Endodermal cell (in vitro differentiated cells): Measurements from ENCODE around the gene EIF2S3. TPM values are rescaled to one million over a fixed set of nuclear protein-coding genes. Genes with fewer than 3 reads are reported as not detected.

Source experiments
- DNase-seq: peaks from one replicate; pipeline ENCODE4 v3.0.0-alpha.2; 2017
- H3K27ac ChIP-seq: 2 replicates; pipeline ENCODE4 v1.5.1; 2013; ENCODE audit warnings: mild to moderate bottlenecking, low read depth, low read length, moderate library complexity
- H3K27me3 ChIP-seq: 2 replicates; pipeline ENCODE4 v1.6.1; 2013; ENCODE audit warnings: mild to moderate bottlenecking, low read length, moderate library complexity; ENCODE audit not compliant: insufficient read depth, control insufficient read depth, poor library complexity, severe bottlenecking
- H3K36me3 ChIP-seq: 2 replicates; pipeline ENCODE4 v1.7.0; 2013; ENCODE audit warnings: mild to moderate bottlenecking, low read length, moderate library complexity; ENCODE audit not compliant: control insufficient read depth, insufficient read depth
- H3K4me1 ChIP-seq: one replicate; pipeline ENCODE4 v1.7.0; 2013; ENCODE audit warnings: low read length; ENCODE audit not compliant: control insufficient read depth, insufficient read depth
- H3K4me3 ChIP-seq: 2 replicates; pipeline ENCODE4 v1.5.1; 2013; ENCODE audit warnings: mild to moderate bottlenecking, low read length, moderate library complexity
- H3K9ac ChIP-seq: 2 replicates; pipeline ENCODE4 v1.6.1; 2013; ENCODE audit warnings: mild to moderate bottlenecking, low read length, moderate library complexity; ENCODE audit not compliant: poor library complexity, severe bottlenecking; ENCODE audit errors: extremely low read depth
- H3K9me3 ChIP-seq: 2 replicates; pipeline ENCODE4 v1.6.1; 2013; ENCODE audit warnings: mild to moderate bottlenecking, low read length, moderate library complexity; ENCODE audit not compliant: control insufficient read depth
- H3K27ac Mint-ChIP-seq: 2 replicates; pipeline ENCODE4 v1.8.0; 2020; ENCODE audit warnings: mixed read lengths
- H3K27me3 Mint-ChIP-seq: 2 replicates; pipeline ENCODE4 v1.8.0; 2021; ENCODE audit warnings: mild to moderate bottlenecking, mixed read lengths; ENCODE audit not compliant: insufficient read depth
- H3K36me3 Mint-ChIP-seq: 2 replicates; pipeline ENCODE4 v1.8.0; 2020; ENCODE audit warnings: low read depth, mixed read lengths
- H3K4me1 Mint-ChIP-seq: 2 replicates; pipeline ENCODE4 v1.8.0; 2020; ENCODE audit warnings: mixed read lengths
- H3K4me3 Mint-ChIP-seq: 2 replicates; pipeline ENCODE4 v1.8.0; 2020; ENCODE audit warnings: mild to moderate bottlenecking, moderate library complexity, mixed read lengths
- H3K9me3 Mint-ChIP-seq: 2 replicates; pipeline ENCODE4 v1.8.0; 2020; ENCODE audit warnings: mild to moderate bottlenecking, mixed read lengths
- WGBS, 2 experiments: methylation state at CpG; one replicate each; pipeline versions ENCODE4 v1.1.5 to v1.1.7; 2013; ENCODE audit warnings: missing lambda C conversion rate in 2 of 2, mixed read lengths in 1 of 2; ENCODE audit not compliant: insufficient coverage in 1 of 2, insufficient read length in 1 of 2; 5-methylcytosine and 5-hydroxymethylcytosine counted together
- total RNA-seq, 2 donors: library from RNA; stranded (reverse); fragmentation: NEBNext Ultra II Directional in 1 of 2; extraction: Animal tissue kit (Norgen Biotek cat#: 25700) in 1 of 2; gene quantifications; 2 replicates in 1 of 2; 3 replicates in 1 of 2; pipeline ENCODE4 v1.2.1, GENCODE V29; 2021
- TF ChIP-seq, protein P1 (sequence below): fragments of 200-600 bp; sonication (generic); conservative IDR thresholded peaks from 2 replicates; pipeline ENCODE4 v1.5.0; 2021; ENCODE audit warnings: antibody characterized with exemption, mild to moderate bottlenecking

The EIF2S3 gene
- total RNA-seq, 2 donors from 2014 or later = 209 to 458 TPM

DNA sequence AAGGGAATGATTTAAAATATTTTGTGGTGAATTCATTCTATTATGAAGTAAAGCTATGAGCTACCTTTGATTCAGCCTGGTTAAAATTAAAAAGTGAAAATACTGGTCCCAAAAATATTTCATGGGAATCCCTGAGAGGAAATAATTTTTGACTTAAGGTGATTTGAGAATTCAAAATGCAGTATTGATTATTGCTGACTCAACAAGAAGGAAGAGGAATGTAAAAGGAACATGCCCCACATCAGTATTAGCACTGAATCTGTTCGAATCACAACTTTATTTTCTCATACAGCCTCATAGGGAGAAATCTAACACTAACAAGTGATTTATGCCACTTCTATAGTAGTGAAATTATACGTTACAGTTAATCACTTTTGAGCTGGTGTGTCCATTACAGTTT lies 27.7 kb downstream of the EIF2S3 start:
- TF ChIP-seq, protein P1, sequence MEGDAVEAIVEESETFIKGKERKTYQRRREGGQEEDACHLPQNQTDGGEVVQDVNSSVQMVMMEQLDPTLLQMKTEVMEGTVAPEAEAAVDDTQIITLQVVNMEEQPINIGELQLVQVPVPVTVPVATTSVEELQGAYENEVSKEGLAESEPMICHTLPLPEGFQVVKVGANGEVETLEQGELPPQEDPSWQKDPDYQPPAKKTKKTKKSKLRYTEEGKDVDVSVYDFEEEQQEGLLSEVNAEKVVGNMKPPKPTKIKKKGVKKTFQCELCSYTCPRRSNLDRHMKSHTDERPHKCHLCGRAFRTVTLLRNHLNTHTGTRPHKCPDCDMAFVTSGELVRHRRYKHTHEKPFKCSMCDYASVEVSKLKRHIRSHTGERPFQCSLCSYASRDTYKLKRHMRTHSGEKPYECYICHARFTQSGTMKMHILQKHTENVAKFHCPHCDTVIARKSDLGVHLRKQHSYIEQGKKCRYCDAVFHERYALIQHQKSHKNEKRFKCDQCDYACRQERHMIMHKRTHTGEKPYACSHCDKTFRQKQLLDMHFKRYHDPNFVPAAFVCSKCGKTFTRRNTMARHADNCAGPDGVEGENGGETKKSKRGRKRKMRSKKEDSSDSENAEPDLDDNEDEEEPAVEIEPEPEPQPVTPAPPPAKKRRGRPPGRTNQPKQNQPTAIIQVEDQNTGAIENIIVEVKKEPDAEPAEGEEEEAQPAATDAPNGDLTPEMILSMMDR = no peak
- Mint-ChIP-seq H3K4me3 (no peak overlapping the region), H3K9me3 (no peaks in the 10 kb centered on the region), H3K36me3 (peaks cover 17% of the 10 kb centered on the region), H3K27ac (no peak overlapping the region), H3K27me3 (no peaks in the 10 kb centered on the region), H3K4me1 (no peaks in the 10 kb centered on the region)
- H3K27me3 ChIP-seq = no peaks in the 10 kb centered on the region
- H3K27ac ChIP-seq = no peak overlapping the region
- no peak overlapping the region for H3K9ac ChIP-seq
- H3K36me3 ChIP-seq = peaks cover 8% of the 10 kb centered on the region
- H3K4me1 ChIP-seq = no peaks in the 10 kb centered on the region
- WGBS, 2 experiments = no CpG with 5 or more reads among the region's 2 CpGs
- no peak for DNase-seq
- H3K9me3 ChIP-seq = no peaks in the 10 kb centered on the region
- no peak overlapping the region for H3K4me3 ChIP-seq

DNA sequence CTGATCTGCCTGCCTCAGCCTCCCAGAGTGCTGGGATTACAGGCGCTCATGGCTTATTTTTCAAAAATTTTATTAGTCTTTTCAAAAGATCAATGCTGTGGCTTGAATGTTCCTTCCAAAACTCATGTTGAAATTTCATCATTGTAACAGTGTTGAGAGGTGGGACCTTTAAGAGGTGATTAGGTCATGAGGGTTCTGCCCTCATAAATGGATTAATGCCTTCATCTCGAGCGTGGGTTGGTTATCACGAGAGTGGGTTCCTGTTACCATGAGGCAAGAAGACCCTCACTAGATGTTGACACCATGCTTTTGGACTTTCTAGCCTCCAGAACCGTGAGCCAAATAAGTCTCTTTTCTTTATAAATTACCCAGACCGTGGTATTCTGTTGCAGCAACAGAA lies 30.3 kb downstream of the EIF2S3 start:
- Histone ChIP-seq H3K27ac (no peak overlapping the region), H3K9me3 (no peaks in the 10 kb centered on the region), H3K9ac (no peak overlapping the region), H3K4me1 (no peaks in the 10 kb centered on the region), H3K27me3 (no peaks in the 10 kb centered on the region), H3K4me3 (no peak overlapping the region), H3K36me3 (no peaks in the 10 kb centered on the region)
- no peak for DNase-seq
- no peaks in the 10 kb centered on the region for H3K9me3 Mint-ChIP-seq
- no peaks in the 10 kb centered on the region for H3K27me3 Mint-ChIP-seq
- TF ChIP-seq, protein P1 = no peak
- WGBS, 2 experiments = 94 to 100% methylated on average over 1 to 6 of the region's 6 CpGs
- no peaks in the 10 kb centered on the region for H3K4me1 Mint-ChIP-seq
- H3K27ac Mint-ChIP-seq = peak overlapping the region; percentile 76
- H3K4me3 Mint-ChIP-seq = no peak overlapping the region
- H3K36me3 Mint-ChIP-seq = no peaks in the 10 kb centered on the region

DNA sequence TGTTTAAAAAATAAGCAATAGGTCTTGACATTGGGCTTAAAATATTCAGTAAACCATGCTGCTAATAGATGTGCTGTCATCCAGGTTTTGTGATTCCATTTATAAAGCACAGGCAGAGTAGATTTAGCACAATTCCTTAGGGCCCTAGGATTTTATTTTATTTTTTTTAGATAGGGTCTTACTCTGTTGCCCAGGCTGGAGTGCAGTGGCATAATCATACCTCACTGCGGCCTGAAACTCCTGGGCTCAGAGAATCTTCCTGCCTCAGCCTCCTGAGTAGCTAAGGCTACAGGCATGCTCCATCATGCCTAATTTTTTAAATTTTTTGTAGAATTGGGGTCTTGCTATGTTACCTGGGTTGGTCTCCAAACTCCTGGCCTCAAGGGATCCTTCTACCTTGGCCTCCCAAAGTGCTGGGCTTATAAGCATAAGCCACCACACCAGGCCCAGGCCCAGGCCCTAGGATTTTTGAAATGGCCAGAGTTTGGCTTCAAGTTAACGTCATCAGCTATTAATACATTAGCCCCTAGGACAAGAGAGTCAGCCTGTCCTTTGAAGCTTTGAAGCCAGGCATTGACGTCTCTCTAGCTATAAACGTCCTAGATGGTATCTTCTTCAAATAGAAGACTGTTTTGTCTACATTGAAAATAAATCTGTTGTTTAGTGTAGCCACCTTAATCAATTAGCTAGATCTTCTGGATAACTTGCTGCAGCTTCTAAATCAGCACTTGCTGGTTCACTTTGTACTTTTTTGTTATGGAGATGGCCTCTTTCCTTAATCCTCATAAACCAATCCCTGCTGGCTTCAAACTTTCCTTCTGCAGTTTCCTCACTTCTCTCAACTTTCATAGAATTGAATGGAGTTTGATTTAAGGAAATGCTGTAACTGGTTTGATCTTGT lies 35.8 kb downstream of the EIF2S3 start:
- H3K27ac ChIP-seq = no peak overlapping the region
- Mint-ChIP-seq H3K4me3 (no peak overlapping the region), H3K36me3 (no peaks in the 10 kb centered on the region)

More for the DNA sequence above, 35.8 kb downstream of the EIF2S3 start:
- Histone ChIP-seq H3K27me3 (no peaks in the 10 kb centered on the region), H3K36me3 (no peaks in the 10 kb centered on the region), H3K4me1 (no peaks in the 10 kb centered on the region), H3K9me3 (no peaks in the 10 kb centered on the region), H3K4me3 (no peak overlapping the region), H3K9ac (no peak overlapping the region)
- peaks cover 8% of the 10 kb centered on the region for H3K4me1 Mint-ChIP-seq
- H3K27me3 Mint-ChIP-seq = peaks cover 1% of the 10 kb centered on the region
- WGBS, 2 experiments = 43 to 61% methylated on average over 2 to 3 of the region's 4 CpGs
- H3K9me3 Mint-ChIP-seq = no peaks in the 10 kb centered on the region
- no peak for DNase-seq
- TF ChIP-seq, protein P1 = no peak
- no peak overlapping the region for H3K27ac Mint-ChIP-seq
